ENCODE results near the gene MBD5.

MBD5 gene

DNA sequence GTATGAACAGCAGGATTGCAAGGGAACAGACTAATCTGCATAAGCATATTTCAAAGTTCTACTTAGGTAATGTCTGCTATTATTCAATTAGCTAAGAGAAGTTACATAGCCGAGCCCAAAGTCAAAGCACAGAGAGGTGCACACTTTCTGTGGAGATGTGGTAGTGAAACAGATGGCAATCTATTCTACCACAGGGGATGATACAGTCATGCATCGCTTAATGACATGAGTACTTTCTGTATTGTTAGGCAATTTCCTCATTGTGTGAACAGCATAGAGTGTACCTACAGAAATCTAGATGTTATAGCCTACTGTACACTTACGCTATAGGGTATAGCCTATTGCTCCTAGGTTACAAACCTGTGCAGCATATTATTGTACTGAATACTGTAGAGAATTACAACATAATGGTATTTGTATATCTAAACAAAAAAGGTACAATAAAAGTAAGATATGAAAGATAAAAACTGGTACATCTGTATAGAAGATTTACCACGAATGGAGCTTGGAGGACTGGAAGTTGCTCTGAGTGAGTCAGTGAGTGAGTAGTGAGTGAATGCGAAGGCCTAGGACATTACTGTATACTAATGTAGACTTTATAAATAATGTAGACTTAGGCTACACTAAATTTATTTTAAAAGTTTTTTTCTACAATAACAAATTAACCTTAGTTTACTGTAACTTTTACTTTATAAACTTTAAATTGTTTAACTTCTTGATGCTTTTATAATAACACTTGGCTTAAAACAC is 197.6 kb downstream of the MBD5 start:
- no peak for DNase-seq (ENCODE audit: low read depth in 2 of 2)

DNA sequence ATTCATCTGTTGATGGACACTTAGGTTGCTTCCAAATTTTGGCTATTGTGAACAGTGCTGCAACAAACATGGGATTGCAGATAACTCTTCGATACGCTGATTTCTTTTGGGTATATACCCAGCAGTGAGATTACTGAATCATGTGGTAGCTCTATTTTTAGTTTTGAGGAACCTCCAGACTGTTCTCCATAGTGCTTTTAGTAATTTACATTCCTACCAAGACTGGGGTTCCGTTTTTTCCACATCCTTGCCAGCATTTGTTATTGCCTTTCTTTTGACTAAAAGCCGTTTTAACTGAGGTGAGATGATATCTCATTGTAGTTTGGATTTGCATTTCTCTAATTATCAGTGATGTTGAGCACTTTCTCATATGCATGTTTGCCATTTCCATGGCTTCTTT is 200.3 kb downstream of the MBD5 start:
- no peak for DNase-seq (ENCODE audit: low read depth in 2 of 2)

DNA sequence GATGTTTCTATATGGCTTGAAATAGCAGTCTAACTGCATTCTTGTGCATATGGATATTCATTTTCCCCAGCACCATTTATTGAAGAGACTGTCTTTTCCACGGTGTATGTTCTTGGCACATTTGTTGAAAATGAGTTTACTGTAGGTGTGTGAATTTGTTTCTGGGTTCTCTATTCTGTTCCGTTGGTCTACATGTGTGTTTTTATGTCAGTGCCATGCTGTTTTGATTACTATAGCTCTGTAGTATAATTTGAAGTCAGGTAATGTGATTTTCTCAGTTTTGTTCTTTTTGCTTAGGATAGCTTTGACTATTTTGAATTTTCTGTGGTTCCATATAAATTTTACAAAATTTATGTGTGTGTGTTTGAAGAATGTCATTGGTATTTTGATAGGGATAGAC is 201.0 kb downstream of the MBD5 start:
- no peak for DNase-seq (ENCODE audit: low read depth in 2 of 2)

DNA sequence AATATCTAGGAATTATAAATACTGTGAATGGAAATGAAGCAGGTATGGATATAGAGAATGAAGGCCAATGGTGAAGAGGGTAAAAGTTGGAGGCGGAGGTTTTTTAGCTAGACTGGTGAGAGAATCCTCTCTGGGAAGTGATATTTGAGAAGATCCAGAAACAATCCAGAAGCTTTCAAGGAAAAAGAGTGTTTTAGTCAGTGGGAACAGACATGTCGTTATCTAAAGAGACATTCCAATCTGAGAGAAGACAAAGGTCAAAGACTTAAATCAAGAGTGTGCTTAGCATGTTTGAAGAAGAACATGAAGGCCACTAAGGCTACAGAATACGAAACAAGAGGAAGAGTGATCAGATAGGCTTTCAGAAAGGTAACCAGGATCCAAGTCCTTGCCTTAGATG is 211.0 kb downstream of the MBD5 start:
- no peak for DNase-seq (ENCODE audit: low read depth in 2 of 2)

GRCh38 chr2:148234143-148234542 is 213.3 kb downstream of the MBD5 start:
- no peak for DNase-seq (ENCODE audit: low read depth in 2 of 2)

DNA sequence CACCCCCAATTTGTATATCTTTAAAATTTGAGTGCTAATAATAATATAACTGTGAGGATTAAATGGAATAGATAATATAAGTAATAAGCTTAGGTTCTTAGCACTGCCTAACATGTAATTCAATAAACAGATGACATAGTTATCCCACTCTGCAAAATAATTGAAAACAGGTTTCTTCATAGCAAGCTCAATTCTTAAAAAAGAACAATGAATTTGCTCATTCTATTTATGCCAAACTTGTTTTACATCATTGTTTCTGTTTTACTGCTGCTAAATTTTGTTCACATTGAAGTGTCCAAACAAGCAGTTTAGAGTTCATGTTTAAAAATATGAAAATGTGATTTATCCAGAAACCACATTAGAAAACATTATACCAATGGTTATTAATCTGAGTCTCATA is 217.0 kb downstream of the MBD5 start:
- DNase-seq (ENCODE audit: low read depth in 2 of 2) = no peak

GRCh38 chr2:148238561-148238960 is 217.7 kb downstream of the MBD5 start:
- DNase-seq (ENCODE audit: low read depth in 2 of 2) = no peak

GRCh38 chr2:148240838-148241237 is 219.9 kb downstream of the MBD5 start:
- no peak for DNase-seq (ENCODE audit: low read depth in 2 of 2)

DNA sequence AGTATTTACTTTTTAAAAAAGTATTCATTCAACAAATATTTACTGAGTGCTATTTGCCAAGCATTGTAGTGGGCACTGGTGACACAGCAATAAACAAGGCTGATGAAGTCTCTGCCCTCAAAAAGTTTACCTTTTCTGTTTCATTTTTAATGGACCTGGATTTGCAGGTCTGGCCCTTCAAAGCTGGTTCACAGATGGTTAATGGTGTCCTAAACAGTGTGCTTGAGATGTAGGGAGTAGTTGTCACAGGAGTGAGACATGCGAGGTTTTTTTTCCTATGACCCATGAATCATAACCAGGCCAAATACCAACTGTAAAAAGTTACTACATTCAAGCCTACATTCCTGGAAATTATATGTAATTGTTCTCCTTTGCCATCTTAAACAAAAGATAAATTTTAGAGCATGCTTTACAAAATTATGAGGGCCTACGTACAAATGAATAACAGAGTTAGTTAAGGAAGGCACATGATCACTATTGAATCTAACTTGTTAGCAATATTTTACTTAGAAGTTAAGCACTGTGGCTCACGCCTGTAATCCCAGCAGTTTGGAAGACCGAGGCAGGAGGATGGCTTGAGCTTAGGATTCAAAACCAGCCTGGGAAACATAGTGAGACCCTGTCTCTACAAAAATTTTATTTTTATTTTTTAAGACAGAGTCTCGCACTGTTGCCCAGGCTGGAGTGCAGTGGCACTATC is 223.9 kb downstream of the MBD5 start:
- peak; percentile 18 to 26 for DNase-seq (ENCODE audit: low read depth in 2 of 2)

- no peak for DNase-seq (ENCODE audit: low read depth in 2 of 2)
These were observed 231.1 kb downstream of the MBD5 start for GRCh38 chr2:148251993-148252392.

GRCh38 chr2:148252646-148253045 is 231.8 kb downstream of the MBD5 start:
- DNase-seq (ENCODE audit: low read depth in 2 of 2) = no peak

- no peak for DNase-seq (ENCODE audit: low read depth in 2 of 2)
These were observed 232.8 kb downstream of the MBD5 start for GRCh38 chr2:148253685-148254084.

DNA sequence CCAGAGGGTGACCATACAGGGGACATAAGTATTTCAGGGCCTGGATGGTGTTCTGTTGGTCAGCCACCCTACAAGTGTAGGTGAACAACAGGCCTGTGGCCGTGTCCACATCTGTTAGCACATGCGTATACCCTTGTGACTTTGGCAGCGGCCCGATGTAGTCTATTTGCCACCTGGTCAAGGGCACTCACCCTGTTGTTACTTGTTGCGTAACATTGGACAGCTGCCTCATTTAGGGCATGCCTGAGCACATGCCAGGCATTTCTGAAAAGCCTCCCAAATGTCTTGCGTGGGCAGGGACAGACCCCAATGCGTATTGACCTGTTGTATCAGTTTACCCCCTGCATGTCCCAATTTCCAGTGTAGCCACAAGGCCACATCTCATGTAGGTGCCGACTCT is 235.0 kb downstream of the MBD5 start:
- DNase-seq (ENCODE audit: low read depth in 2 of 2) = no peak

- no peak for DNase-seq (ENCODE audit: low read depth in 2 of 2)
These were observed 236.4 kb downstream of the MBD5 start for GRCh38 chr2:148257276-148257675.

GRCh38 chr2:148258124-148258523 is 237.2 kb downstream of the MBD5 start:
- DNase-seq (ENCODE audit: low read depth in 2 of 2) = no peak

GRCh38 chr2:148259674-148260073 is 238.8 kb downstream of the MBD5 start:
- no peak for DNase-seq (ENCODE audit: low read depth in 2 of 2)

GRCh38 chr2:148263890-148264289 is 243.0 kb downstream of the MBD5 start:
- no peak for DNase-seq (ENCODE audit: low read depth in 2 of 2)

DNA sequence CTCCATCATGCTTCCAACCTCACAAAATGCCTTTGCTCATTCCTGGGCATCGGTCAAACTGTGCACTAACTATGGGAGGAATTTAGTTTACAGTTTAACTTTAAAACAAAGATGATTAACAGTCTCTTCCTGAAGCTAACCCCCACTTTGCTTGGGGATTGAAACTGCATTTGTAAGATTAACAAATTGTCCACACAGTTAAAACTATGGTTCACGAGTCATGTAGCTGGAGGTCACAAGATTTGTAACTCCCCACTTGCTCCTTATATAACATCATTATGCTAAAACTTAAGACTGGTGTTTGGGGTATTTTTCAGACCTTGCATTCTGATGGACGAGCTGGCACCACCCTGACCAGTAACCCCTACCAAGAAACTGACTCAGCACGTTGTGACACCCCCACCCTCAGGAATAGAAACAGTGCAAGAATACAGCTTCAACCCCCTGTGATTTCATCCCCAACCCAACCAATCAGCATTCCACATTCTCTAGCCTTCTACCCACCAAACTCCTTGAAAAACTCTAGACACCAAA is 252.3 kb downstream of the MBD5 start:
- peak in 1 of 2 experiments; percentile 20 for DNase-seq (ENCODE audit: low read depth in 2 of 2)

DNA sequence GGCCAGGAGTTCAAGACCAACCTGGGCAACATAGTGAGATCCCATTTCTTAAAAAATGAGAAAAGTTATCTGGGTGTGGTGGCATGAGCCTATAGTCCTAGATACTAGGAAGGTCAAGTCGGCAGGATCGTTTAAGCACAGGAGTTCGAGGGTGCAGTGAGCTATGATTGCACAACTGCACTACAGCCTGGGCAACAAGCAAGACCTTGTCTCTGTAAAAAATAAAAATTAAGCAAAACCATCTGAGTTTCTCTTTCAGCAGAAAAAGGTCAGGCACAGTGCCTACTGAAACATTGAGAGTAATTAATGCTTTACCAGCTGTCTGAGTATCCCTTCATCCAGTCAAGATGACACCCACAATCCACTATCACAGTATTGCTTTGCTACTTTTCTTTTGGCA is 258.3 kb downstream of the MBD5 start:
- DNase-seq (ENCODE audit: low read depth in 2 of 2) = no peak

DNA sequence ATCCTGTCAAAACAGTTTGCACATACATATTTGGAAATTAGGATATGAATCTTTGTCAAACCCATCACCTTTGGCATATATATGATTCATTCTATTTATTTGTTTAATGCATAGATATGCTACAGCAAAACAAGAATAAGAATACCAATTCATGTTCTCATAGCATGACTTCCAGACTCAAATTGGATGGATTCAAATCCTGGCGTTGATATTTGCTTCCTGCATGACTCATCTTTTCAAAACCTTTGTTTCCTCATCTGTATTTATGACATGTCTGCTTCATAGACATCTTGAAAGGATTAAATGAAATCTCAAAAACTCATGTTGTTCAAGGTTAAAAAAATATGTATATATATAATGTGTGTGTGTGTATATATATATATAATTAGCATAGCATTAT is 261.3 kb downstream of the MBD5 start:
- peak; percentile 25 to 28 for DNase-seq (ENCODE audit: low read depth in 2 of 2)

DNA sequence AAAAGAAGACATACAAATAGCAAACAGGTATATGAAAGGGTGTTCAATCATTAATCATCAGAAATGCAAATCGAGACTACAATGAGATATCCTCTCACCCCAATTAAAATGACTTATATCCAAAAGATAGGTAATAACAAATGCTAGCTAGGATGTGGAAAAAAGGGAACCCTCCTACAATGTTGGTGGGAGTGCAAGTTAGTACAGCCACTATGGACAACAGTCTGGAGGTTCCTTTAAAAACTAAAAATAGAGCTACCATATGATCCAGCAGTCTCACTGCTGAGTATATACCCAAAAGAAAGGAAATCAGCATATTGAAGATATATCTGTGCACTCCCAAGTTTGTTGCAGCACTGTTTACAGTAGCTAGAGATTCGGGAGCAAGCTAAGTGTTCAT is 271.5 kb downstream of the MBD5 start:
- no peak for DNase-seq (ENCODE audit: low read depth in 2 of 2)

GRCh38 chr2:148298196-148298595 is 277.3 kb downstream of the MBD5 start:
- no peak for DNase-seq (ENCODE audit: low read depth in 2 of 2)

GRCh38 chr2:148299616-148300015 is 278.7 kb downstream of the MBD5 start:
- no peak for DNase-seq (ENCODE audit: low read depth in 2 of 2)
